Pancreas (tissue), 10 donors: ENCODE data around the gene CHMP6. TPM values are rescaled to one million over a fixed set of nuclear protein-coding genes. Genes with fewer than 3 reads are reported as not detected.

Experiments
- ATAC-seq, 4 donors: fragments of 200-7000 bp; cut with Tn5 transposase; one replicate each; pipeline versions ENCODE4 v1.8.0 to v1.9.1; 2020; ENCODE audit warnings: mild to moderate bottlenecking in 4 of 4, moderate library complexity in 4 of 4
- DNase-seq, 6 donors: peaks; one replicate each; pipeline ENCODE4 v3.0.0-alpha.2; 2020
- FAIRE-seq: peaks from 2 replicates; lab custom pipeline; 2012; peaks lifted over from hg19 to GRCh38; lab: Jason Lieb, UNC
- H3K27ac ChIP-seq, 4 donors: fragments of 200-600 bp; sonication (generic); 1 replicate in 3 of 4; 2 replicates in 1 of 4; pipeline versions ENCODE4 v1.5.0 to v1.8.0; 2020
- H3K27me3 ChIP-seq, 4 donors: fragments of 200-600 bp; one replicate each; pipeline ENCODE4 v1.8.0; 2021
- H3K36me3 ChIP-seq, 3 donors: fragments of 200-600 bp; sonication (generic) in 1 of 3; one replicate each; pipeline versions ENCODE4 v1.5.0 to v1.8.0; 2020 to 2021
- H3K4me1 ChIP-seq, 3 donors: fragments of 200-600 bp; one replicate each; pipeline ENCODE4 v1.8.0; 2021
- H3K4me3 ChIP-seq, 4 donors: fragments of 200-600 bp; sonication (generic) in 2 of 4; one replicate each; pipeline versions ENCODE4 v1.5.0 to v1.8.0; 2020 to 2021
- H3K9me3 ChIP-seq, 4 donors: fragments of 200-600 bp; one replicate each; pipeline ENCODE4 v1.8.0; 2021
- WGBS, 2 donors: extraction: QIAGEN DNeasy Blood & Tissue Kit; methylation state at CpG; one replicate each; pipeline ENCODE4 v1.1.7; 2013; 5-methylcytosine and 5-hydroxymethylcytosine counted together
- intact Hi-C, 3 donors: fragments of 100-400 bp; cut with DNase I; formaldehyde crosslinking; loops; one replicate each; pipeline versions ENCODE4 v1.11.1 to v1.14.2; 2022
- polyA plus RNA-seq, 2 donors: library from polyadenylated mRNA; stranded (reverse); fragments of 200-250 nt; gene quantifications; one replicate each; pipeline ENCODE4 v1.2.3, GENCODE V29; 2013
- total RNA-seq, 6 donors: library from RNA; stranded (reverse); fragmentation: NEBNext Ultra II Directional in 4 of 6; extraction: Animal tissue kit (Norgen Biotek cat#: 25700) in 4 of 6; gene quantifications; one replicate each; pipeline versions ENCODE4 v1.2.1 to v1.2.4, GENCODE V29; 2021 to 2023
- TF ChIP-seq, protein P1 (sequence below), 4 donors: fragments of 200-600 bp; sonication (generic) in 3 of 4; IDR thresholded peaks; one replicate each; pipeline versions ENCODE4 v1.5.0 to v1.8.0; 2021; ENCODE audit warnings: antibody characterized with exemption in 4 of 4
- donor health status: healthy with polysubstance abuse.
- donor health status: DM: no; HTN: no; CAD: no; lungs with moderate emphysema.
- donor health status: DM: no; HTN: no; CAD: no.
- donor health status: control.
- donor health status: control.
- donor health status: Bipolar disorder and iron deficiency.
- donor health status: DM: yes; HTN: yes; CAD: no.
- donor health status: DM: no; HTN: no; CAD: no.
- donor health status: DM: no; HTN: no; CAD: no.
- donor health status: DM: yes; HTN: yes; CAD: no.

Gene CHMP6
- total and polyA plus RNA-seq, 8 donors: 9.5 to 30.8 (median 13.8) TPM

- Histone ChIP-seq H3K4me1 (peaks cover 3 to 9% (median 7%) of the 10 kb centered on the region in 3 donors), H3K27me3 (no peaks in the 10 kb centered on the region), H3K4me3 (no peak overlapping the region), H3K27ac (no peak overlapping the region), H3K36me3 (no peaks in the 10 kb centered on the region), H3K9me3 (no peaks in the 10 kb centered on the region)
- intact Hi-C loops: loop anchor here in 1 of 3 donors (10.0 kb wide), 1 partner anchor 107 kb away; no protein-coding TSS in a partner anchor
- WGBS, 2 donors: 67 to 78% methylated on average over 12 to 13 of the region's 13 CpGs
- FAIRE-seq: no peak
- ATAC-seq: no peak
- DNase-seq: peak in 1 of 6 donors; percentile 9
- TF ChIP-seq, protein P1, sequence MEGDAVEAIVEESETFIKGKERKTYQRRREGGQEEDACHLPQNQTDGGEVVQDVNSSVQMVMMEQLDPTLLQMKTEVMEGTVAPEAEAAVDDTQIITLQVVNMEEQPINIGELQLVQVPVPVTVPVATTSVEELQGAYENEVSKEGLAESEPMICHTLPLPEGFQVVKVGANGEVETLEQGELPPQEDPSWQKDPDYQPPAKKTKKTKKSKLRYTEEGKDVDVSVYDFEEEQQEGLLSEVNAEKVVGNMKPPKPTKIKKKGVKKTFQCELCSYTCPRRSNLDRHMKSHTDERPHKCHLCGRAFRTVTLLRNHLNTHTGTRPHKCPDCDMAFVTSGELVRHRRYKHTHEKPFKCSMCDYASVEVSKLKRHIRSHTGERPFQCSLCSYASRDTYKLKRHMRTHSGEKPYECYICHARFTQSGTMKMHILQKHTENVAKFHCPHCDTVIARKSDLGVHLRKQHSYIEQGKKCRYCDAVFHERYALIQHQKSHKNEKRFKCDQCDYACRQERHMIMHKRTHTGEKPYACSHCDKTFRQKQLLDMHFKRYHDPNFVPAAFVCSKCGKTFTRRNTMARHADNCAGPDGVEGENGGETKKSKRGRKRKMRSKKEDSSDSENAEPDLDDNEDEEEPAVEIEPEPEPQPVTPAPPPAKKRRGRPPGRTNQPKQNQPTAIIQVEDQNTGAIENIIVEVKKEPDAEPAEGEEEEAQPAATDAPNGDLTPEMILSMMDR (IDR thresholded peaks at IDR 0.05): no peak
These were observed 19.8 kb upstream of the CHMP6 start for GRCh38 chr17:80971704-80972304.

GRCh38 chr17:80976701-80977100, 14.9 kb upstream of the CHMP6 start:
- 75 to 77% methylated on average over 3 of the region's 3 CpGs for WGBS, 2 donors
- no peaks in the 10 kb centered on the region for H3K27me3 ChIP-seq
- H3K27ac ChIP-seq: no peak overlapping the region
- H3K4me1 ChIP-seq: peaks cover 0 to 7% (median 0%) of the 10 kb centered on the region in 3 donors
- ATAC-seq (no peak), FAIRE-seq (no peak), DNase-seq (no peak)
- intact Hi-C loops: loop anchor here in 1 of 3 donors (10.0 kb wide), 1 partner anchor 112 kb away; no protein-coding TSS in a partner anchor
- H3K4me3 ChIP-seq: no peak overlapping the region
- H3K9me3 ChIP-seq: no peaks in the 10 kb centered on the region
- no peaks in the 10 kb centered on the region for H3K36me3 ChIP-seq
- TF ChIP-seq, protein P1 (IDR thresholded peaks at IDR 0.05): no peak

DNA sequence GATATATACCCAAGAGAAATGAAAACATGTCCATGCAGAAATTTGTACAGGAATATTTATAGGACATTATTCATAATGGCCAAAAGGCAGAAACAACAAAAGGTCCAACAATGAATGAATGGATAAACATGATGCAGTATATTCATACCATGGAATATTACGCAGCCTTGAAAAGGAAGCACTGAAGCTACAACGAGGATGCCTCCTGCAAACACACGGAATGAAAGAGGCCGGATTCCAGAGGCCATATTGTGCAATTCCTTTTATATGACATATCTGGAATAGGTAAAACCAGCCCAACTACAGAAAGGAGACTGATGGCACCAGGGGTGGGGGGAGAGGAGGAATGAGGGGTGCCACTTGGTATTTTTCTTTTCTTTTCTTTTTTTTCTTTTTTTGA, 14.5 kb upstream of the CHMP6 start:
- Histone ChIP-seq H3K9me3 (no peaks in the 10 kb centered on the region), H3K4me3 (no peak overlapping the region), H3K27me3 (no peaks in the 10 kb centered on the region), H3K27ac (no peak overlapping the region), H3K36me3 (no peaks in the 10 kb centered on the region), H3K4me1 (peaks cover 0 to 7% (median 0%) of the 10 kb centered on the region in 3 donors)
- ATAC-seq: no peak
- 72 to 81% methylated on average over 4 of the region's 4 CpGs for WGBS, 2 donors
- intact Hi-C loops: loop anchor here in 1 of 3 donors (10.0 kb wide), 1 partner anchor 112 kb away; no protein-coding TSS in a partner anchor
- TF ChIP-seq, protein P1 (IDR thresholded peaks at IDR 0.05): no peak
- no peak for FAIRE-seq
- DNase-seq: no peak

GRCh38 chr17:80978499-80979497, 12.8 kb upstream of the CHMP6 start:
- H3K9me3 ChIP-seq: no peaks in the 10 kb centered on the region
- TF ChIP-seq, protein P1 (IDR thresholded peaks at IDR 0.05): no peak
- no peak overlapping the region for H3K4me3 ChIP-seq
- no peaks in the 10 kb centered on the region for H3K27me3 ChIP-seq
- 74 to 78% methylated on average over 31 of the region's 31 CpGs for WGBS, 2 donors
- H3K36me3 ChIP-seq: no peaks in the 10 kb centered on the region
- FAIRE-seq (no peak), ATAC-seq (no peak), DNase-seq (peak in 1 of 6 donors; percentile 38)
- peaks cover 0 to 7% (median 0%) of the 10 kb centered on the region in 3 donors for H3K4me1 ChIP-seq
- intact Hi-C loops: loop anchor here in 1 of 3 donors (10.0 kb wide), 1 partner anchor 114 kb away; no protein-coding TSS in a partner anchor
- no peak overlapping the region for H3K27ac ChIP-seq
